GM10266 (cell line): ENCODE measurements around the gene DDX41.
A peak's percentile ranks its signal among the peaks of the same experiment; 100 is the strongest.

Source experiments
- DNase-seq: peaks from one replicate; pipeline ENCODE4 v3.0.0; 2012; ENCODE audit errors: extremely low spot score
- CTCF ChIP-seq: IDR thresholded peaks from 2 replicates; pipeline ENCODE4 v1.5.1; 2012; ENCODE audit warnings: mild to moderate bottlenecking, low read depth; ENCODE audit not compliant: control insufficient read depth, insufficient read depth; ENCODE audit errors: missing control alignments

DDX41 gene

GRCh38 chr5:177554474-177555111, 37.8 kb upstream of the DDX41 start, which contains the start of gene FAM193B:
FAM193B (minus strand) TSS chr5:177554563; CDS start chr5:177554458, 105 bp downstream.
- DNase-seq: peak; percentile 100
- TF ChIP-seq CTCF: peak; percentile 5

DNA sequence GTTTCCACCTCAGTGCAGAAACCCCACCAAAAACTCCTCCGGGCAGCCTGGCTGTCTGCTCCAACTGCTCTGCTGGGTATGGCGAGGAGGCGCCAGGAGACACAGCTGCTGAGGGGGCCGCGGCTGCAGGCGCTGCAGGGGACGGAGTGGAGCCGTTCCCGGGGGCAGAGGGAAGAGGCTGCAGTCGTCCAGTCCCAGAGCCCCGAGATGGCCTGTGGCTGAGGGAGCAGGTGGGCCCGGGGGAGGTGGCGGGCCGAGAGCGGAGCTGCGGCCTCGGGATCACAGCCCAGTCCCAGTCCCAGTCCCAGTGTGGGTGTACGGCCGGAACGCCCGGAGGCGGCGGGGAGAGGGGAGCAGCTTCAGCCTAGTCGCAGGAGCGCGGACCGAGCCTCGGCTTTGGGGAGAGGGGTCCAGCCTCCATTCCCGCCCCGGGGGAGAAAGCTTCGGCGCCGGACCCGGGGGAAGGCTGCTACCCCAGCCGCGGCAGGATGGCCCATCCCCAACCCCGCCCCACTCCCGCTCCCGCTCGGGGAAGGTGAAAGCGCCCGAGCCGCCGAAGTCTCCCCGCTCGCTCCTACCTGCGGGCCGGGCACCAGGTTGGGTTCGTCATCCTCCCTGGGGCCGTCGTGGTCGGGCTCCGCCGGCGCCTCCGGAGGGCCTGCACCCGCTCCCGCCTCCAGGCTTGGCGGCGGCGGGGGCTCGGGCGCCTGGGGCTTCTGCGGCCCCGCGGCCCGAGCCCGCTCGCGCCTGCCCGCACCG, 37.1 kb upstream of the DDX41 start:
- peak; percentile 76 for DNase-seq
- no peak for TF ChIP-seq CTCF

DNA sequence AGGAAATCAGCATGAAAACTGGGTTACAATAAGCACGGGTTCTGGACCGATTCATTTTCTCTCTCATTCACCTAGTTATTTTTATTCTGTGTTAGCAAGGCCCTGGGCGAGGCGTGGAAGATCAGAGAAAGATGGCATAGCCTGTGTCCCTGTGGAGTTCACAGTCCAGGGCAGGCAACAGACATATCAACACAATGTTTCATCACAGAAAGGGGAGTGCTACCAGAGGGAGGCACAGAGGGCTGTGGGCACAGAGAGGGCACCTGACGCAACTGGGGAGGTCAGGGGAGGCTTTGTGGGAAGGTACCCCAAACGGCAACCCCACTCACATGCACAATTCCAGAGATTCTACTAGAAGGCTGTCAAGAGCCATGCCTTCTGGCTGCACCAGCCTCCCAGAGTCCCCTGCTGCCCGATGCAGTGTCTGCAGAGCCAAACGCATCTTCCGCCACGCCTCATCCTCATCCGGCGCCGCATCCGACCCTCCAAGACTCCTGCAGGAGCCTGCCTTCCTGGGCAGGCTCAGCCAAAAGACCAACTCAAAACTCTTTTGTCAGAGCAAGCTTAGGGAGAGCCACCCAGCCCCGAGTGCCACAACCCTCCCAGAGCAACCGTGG, 36.2 kb upstream of the DDX41 start:
- TF ChIP-seq CTCF: no peak
- no peak for DNase-seq

GRCh38 chr5:177550122-177550521, 33.4 kb upstream of the DDX41 start:
- TF ChIP-seq CTCF: no peak
- DNase-seq: no peak

DNA sequence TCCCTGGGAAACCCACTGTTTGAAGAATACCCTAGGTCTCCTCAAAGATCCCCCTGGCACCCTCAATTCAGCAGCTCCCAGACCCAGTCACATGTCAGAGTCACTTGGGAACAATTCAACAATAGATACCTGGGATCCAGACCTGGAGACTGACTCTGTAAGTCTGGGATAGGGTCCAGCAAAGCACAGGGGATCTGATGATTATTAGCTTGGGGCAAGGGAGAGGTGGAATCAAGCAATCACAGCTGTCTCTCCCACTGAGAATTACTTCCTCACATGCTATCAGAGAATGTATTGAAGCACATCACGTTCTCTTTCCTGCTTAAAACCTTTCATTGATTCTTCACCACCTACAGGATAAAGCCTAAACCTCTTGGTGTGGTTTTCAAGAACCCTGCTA, 31.7 kb upstream of the DDX41 start:
- no peak for DNase-seq
- no peak for TF ChIP-seq CTCF

GRCh38 chr5:177547736-177548135, 31.0 kb upstream of the DDX41 start:
- no peak for DNase-seq
- no peak for TF ChIP-seq CTCF

DNA sequence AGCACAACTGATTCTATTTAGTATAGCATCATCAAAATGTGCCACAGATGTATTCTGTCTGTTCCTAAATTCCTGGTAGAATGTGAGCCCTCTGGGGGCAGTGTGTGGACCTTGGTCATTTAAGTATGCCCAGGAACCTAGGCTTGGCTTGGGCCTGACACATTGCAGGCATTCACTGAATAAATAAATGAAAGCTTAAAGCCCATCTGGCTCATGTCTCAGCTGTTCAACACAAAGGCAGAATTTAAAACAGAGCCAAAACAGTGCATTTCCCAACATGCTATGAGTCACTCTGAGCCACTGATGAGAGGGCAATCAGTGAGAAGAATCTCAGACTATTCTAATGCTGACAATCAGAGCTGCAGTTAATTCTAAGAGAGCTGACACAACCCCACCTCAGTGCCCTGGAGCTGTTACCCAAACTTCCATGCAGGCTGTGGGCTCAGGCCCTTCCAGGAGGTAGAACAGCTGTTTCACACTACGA, 29.5 kb upstream of the DDX41 start:
- no peak for DNase-seq
- TF ChIP-seq CTCF: no peak
